ENCODE measurements around the gene PPP6R2.

DNA sequence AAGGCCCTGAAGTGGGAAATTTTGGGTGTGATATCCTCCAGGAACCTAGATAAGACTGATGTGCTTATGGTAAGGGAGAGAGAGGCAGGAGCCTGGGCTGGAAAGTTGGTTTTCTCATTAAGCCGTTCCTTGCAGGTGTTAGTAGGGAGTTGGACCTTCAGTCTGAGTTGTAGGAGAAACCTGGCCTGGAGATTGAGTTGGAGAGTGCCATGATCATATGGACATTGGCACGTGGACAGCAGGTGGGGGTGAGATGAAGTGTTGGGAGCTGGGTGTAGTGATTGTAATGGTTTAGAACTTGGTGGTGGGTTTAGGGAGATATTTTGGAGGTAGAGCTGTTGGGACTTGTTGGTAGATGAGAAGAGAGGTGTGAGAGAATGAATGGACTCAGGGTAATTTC lies 4.9 kb downstream of the PPP6R2 start:
- TF ChIP-seq ZNF670 (tag by site-specific recombination; IDR thresholded peaks at IDR 0.05; ENCODE audit: low read depth) = no peak
- TF ChIP-seq, protein P1, sequence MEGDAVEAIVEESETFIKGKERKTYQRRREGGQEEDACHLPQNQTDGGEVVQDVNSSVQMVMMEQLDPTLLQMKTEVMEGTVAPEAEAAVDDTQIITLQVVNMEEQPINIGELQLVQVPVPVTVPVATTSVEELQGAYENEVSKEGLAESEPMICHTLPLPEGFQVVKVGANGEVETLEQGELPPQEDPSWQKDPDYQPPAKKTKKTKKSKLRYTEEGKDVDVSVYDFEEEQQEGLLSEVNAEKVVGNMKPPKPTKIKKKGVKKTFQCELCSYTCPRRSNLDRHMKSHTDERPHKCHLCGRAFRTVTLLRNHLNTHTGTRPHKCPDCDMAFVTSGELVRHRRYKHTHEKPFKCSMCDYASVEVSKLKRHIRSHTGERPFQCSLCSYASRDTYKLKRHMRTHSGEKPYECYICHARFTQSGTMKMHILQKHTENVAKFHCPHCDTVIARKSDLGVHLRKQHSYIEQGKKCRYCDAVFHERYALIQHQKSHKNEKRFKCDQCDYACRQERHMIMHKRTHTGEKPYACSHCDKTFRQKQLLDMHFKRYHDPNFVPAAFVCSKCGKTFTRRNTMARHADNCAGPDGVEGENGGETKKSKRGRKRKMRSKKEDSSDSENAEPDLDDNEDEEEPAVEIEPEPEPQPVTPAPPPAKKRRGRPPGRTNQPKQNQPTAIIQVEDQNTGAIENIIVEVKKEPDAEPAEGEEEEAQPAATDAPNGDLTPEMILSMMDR (tag by site-specific recombination; IDR thresholded peaks at IDR 0.05) = no peak
- TF ChIP-seq, protein P2, sequence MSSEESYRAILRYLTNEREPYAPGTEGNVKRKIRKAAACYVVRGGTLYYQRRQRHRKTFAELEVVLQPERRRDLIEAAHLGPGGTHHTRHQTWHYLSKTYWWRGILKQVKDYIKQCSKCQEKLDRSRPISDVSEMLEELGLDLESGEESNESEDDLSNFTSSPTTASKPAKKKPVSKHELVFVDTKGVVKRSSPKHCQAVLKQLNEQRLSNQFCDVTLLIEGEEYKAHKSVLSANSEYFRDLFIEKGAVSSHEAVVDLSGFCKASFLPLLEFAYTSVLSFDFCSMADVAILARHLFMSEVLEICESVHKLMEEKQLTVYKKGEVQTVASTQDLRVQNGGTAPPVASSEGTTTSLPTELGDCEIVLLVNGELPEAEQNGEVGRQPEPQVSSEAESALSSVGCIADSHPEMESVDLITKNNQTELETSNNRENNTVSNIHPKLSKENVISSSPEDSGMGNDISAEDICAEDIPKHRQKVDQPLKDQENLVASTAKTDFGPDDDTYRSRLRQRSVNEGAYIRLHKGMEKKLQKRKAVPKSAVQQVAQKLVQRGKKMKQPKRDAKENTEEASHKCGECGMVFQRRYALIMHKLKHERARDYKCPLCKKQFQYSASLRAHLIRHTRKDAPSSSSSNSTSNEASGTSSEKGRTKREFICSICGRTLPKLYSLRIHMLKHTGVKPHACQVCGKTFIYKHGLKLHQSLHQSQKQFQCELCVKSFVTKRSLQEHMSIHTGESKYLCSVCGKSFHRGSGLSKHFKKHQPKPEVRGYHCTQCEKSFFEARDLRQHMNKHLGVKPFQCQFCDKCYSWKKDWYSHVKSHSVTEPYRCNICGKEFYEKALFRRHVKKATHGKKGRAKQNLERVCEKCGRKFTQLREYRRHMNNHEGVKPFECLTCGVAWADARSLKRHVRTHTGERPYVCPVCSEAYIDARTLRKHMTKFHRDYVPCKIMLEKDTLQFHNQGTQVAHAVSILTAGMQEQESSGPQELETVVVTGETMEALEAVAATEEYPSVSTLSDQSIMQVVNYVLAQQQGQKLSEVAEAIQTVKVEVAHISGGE (tag by site-specific recombination; conservative IDR thresholded peaks at IDR 0.05; ENCODE audit: low read depth) = no peak
- TF ChIP-seq, protein P3, sequence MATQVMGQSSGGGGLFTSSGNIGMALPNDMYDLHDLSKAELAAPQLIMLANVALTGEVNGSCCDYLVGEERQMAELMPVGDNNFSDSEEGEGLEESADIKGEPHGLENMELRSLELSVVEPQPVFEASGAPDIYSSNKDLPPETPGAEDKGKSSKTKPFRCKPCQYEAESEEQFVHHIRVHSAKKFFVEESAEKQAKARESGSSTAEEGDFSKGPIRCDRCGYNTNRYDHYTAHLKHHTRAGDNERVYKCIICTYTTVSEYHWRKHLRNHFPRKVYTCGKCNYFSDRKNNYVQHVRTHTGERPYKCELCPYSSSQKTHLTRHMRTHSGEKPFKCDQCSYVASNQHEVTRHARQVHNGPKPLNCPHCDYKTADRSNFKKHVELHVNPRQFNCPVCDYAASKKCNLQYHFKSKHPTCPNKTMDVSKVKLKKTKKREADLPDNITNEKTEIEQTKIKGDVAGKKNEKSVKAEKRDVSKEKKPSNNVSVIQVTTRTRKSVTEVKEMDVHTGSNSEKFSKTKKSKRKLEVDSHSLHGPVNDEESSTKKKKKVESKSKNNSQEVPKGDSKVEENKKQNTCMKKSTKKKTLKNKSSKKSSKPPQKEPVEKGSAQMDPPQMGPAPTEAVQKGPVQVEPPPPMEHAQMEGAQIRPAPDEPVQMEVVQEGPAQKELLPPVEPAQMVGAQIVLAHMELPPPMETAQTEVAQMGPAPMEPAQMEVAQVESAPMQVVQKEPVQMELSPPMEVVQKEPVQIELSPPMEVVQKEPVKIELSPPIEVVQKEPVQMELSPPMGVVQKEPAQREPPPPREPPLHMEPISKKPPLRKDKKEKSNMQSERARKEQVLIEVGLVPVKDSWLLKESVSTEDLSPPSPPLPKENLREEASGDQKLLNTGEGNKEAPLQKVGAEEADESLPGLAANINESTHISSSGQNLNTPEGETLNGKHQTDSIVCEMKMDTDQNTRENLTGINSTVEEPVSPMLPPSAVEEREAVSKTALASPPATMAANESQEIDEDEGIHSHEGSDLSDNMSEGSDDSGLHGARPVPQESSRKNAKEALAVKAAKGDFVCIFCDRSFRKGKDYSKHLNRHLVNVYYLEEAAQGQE (tag by site-specific recombination; IDR thresholded peaks at IDR 0.05) = no peak
